Measurements from ENCODE around the gene ARHGAP6. TPM values are rescaled to one million over a fixed set of nuclear protein-coding genes. Genes with fewer than 3 reads are reported as not detected.
"Not testable (repeated sequence)": the region's sequence is repeated elsewhere in the genome, so short reads cannot be mapped to it uniquely, and the experiment has no call there.

Gene ARHGAP6
- total RNA-seq, 2 donors from 2014 or later = 0.07 to 0.14 TPM

DNA sequence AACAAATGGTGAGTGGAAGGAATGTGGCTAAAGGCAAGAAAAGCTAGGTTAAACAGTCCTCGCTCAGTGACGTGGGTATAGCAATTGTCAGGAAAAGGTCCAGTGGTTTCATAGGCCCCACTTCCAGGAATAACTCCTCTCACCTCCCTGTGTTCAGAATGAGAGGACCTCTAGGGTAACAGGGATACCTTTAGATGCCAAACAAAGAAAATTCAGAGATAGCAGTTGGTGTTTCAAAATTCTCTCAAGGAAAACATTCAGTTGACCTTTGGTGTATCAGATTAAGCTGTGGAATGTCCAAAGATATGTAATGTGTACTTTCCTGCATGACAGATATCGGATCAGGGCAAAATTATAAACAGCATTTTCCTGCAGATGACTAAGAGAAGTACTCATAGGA lies 155.9 kb downstream of the ARHGAP6 start:
- H3K9me3 Mint-ChIP-seq = no peaks in the 10 kb centered on the region
- H3K4me3 Mint-ChIP-seq = no peak overlapping the region
- no peak overlapping the region for H3K27ac Mint-ChIP-seq
- peaks cover 0 to 11% of the 10 kb centered on the region in 2 donors for H3K27me3 Mint-ChIP-seq
- H3K36me3 Mint-ChIP-seq = no peaks in the 10 kb centered on the region
- ATAC-seq (no peak), DNase-seq (ENCODE audit: low spot score) (no peak)
- no peaks in the 10 kb centered on the region for H3K4me1 Mint-ChIP-seq (ENCODE audit: low read depth in 2 of 2)

DNA sequence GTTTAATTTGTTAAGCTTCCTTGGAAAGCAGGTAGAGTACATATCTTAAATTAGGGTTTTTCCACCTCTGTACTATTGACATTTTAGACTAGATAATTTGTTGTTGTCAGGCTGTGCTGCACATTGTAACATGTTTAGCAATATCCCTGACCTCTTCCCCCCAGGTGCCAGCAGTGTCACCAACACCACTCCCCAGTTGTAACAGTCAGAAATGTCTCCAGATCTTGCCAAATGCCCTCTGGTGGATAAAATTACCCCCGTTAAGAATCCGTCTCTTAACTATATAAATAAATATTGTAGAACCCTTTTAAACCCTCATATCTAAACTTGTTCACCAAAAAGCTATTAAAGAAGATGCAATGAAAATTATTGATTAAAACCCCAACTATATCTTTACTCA lies 161.5 kb downstream of the ARHGAP6 start:
- ATAC-seq = no peak
- H3K27me3 Mint-ChIP-seq = peaks cover 0 to 5% of the 10 kb centered on the region in 2 donors
- no peaks in the 10 kb centered on the region for H3K9me3 Mint-ChIP-seq

DNA sequence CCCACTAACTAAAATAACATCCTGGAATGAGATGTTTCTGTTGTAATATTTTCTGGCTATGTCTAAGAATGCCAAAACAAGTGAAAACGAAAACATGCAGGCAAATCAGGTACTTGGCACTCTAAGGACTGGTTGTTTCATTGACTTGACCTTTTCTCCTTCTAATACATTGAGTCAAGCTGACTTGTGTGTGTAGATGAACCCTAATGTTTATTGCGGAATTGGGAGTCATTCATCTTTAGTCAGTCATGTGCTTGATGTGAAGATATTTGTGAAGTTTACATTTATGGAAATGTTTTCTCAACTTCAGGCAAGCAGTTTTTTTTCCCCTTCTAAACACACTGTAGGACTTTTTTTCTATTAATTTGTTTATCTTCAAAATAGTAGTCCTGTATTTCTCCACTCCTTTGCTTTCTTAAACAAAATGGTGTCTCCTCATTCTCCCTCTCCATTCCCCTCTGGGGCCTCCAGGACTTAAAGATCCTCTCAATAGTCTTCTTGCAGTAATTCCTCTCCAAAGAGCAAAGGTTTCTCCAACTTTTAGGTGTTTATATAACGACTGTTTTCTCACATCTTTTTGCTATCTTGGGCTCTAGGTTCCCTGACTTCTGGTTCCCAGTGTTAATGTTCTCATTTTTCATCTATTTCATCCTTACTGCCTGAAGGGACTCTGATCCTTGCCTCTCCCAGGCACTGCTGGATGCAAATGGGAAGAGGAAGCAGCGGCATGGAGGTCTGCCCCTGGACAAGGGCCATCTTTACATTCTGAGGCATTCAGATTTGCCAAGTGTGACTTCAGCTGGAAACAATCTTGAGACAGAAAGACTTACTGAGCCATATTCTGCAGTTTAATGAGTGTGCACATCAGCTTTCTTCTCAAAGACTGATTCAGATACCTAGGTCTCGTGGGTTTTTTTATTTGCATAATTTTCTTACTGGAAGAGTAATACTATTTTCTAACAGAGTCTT lies 166.4 kb downstream of the ARHGAP6 start:
- Mint-ChIP-seq H3K27ac (no peak overlapping the region), H3K27me3 (no peaks in the 10 kb centered on the region), H3K4me3 (no peak overlapping the region), H3K9me3 (no peaks in the 10 kb centered on the region), H3K4me1 (ENCODE audit: low read depth in 2 of 2) (no peaks in the 10 kb centered on the region), H3K36me3 (no peaks in the 10 kb centered on the region)
- no peak for DNase-seq (ENCODE audit: low spot score)
- ATAC-seq = no peak

More for the DNA sequence above, 161.5 kb downstream of the ARHGAP6 start:
- H3K27ac Mint-ChIP-seq = no peak overlapping the region
- no peaks in the 10 kb centered on the region for H3K36me3 Mint-ChIP-seq
- no peaks in the 10 kb centered on the region for H3K4me1 Mint-ChIP-seq (ENCODE audit: low read depth in 2 of 2)
- no peak overlapping the region for H3K4me3 Mint-ChIP-seq
- DNase-seq (ENCODE audit: low spot score) = no peak

DNA sequence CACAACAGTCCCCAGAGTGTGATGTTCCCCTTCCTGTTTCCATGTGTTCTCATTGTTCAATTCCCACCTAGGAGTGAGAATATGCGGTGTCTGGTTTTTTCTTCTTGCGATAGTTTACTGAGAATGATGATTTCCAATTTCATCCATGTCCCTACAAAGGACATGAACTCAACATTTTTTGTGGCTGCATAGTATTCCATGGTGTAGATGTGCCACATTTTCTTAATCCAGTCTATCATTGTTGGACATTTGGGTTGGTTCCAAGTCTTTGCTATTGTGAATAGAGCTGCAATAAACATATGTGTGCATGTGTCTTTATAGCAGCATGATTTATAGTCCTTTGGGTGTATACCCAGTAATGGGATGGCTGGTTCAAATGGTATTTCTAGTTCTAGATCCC lies 174.3 kb downstream of the ARHGAP6 start:
- not testable (repeated sequence) for H3K4me1 Mint-ChIP-seq (ENCODE audit: low read depth in 2 of 2); ATAC-seq; H3K27me3 Mint-ChIP-seq; DNase-seq (ENCODE audit: low spot score); H3K9me3 Mint-ChIP-seq; H3K27ac Mint-ChIP-seq; H3K36me3 Mint-ChIP-seq; H3K4me3 Mint-ChIP-seq

DNA sequence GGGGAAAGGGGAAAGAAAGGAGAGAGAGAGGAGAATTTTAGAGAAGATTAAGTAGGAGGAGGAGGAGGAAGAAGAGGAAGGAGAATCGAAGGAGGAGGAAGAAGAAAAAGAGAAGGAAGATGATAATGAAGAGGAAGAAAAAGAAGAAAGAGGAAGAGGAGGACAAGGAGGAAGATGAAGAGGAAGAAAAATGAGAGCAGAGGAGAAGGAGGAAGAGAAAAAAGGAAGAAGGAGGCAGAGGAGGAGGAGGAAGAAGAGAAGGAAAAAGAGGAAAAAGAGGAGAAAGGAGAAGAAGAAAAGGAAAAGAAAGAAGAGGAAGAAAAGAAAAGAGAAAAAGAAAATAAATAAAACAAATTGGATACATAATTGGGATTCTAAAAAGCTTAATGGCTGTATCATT lies 181.4 kb downstream of the ARHGAP6 start:
- ATAC-seq (no peak), DNase-seq (ENCODE audit: low spot score) (no peak)
- peaks cover 9 to 24% of the 10 kb centered on the region in 2 donors for H3K27me3 Mint-ChIP-seq
- no peaks in the 10 kb centered on the region for H3K4me1 Mint-ChIP-seq (ENCODE audit: low read depth in 2 of 2)
- H3K4me3 Mint-ChIP-seq = no peak overlapping the region
- H3K36me3 Mint-ChIP-seq = no peaks in the 10 kb centered on the region
- H3K9me3 Mint-ChIP-seq = peaks cover 3% of the 10 kb centered on the region
- H3K27ac Mint-ChIP-seq = no peak overlapping the region

DNA sequence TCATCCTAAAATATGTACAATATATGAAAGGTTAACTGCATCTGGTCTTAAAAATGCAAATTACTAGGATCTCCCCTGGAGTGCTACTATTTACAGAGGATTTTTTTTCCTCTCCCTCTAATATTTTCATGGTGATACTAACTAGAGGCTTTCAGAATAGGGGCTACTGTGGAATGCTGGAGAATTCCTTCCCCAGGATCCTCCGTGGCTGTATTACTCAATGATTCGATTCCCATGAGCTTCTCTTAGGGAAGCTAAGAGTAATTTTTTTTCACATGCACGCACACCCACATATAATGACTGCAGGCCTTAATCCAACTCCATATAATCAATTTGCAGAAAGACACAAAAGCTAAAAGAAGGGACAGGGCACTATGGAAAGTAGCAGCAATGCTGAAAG lies 184.7 kb downstream of the ARHGAP6 start:
- peaks cover 7 to 15% of the 10 kb centered on the region in 2 donors for H3K27me3 Mint-ChIP-seq
- peaks cover 3% of the 10 kb centered on the region for H3K9me3 Mint-ChIP-seq
- no peak overlapping the region for H3K4me3 Mint-ChIP-seq
- DNase-seq (ENCODE audit: low spot score) (no peak), ATAC-seq (no peak)
- no peaks in the 10 kb centered on the region for H3K36me3 Mint-ChIP-seq
- no peaks in the 10 kb centered on the region for H3K4me1 Mint-ChIP-seq (ENCODE audit: low read depth in 2 of 2)
- no peak overlapping the region for H3K27ac Mint-ChIP-seq

DNA sequence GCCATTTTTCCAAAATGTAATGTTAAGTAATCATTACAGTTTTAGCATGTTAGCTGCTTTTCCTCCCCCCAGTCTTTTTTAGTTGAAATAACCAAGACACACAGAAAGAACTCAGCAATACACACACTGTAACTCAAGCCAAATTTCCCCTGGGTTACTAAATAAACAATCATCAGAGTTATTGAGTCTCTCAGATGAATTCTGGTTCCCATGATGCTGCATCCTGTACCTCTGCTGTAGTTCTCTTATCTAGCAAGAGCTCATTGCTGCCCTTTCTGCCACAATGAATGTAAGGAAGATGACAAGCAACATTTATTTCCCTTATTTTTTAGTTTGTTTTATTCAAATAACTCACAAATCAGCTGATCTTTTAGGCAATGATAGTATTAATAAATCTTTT lies 185.1 kb downstream of the ARHGAP6 start:
- peaks cover 3% of the 10 kb centered on the region for H3K9me3 Mint-ChIP-seq
- H3K4me3 Mint-ChIP-seq = no peak overlapping the region
- H3K27ac Mint-ChIP-seq = no peak overlapping the region
- no peaks in the 10 kb centered on the region for H3K4me1 Mint-ChIP-seq (ENCODE audit: low read depth in 2 of 2)
- no peaks in the 10 kb centered on the region for H3K36me3 Mint-ChIP-seq
- no peak for DNase-seq (ENCODE audit: low spot score)
- H3K27me3 Mint-ChIP-seq = peaks cover 7 to 15% of the 10 kb centered on the region in 2 donors
- no peak for ATAC-seq

DNA sequence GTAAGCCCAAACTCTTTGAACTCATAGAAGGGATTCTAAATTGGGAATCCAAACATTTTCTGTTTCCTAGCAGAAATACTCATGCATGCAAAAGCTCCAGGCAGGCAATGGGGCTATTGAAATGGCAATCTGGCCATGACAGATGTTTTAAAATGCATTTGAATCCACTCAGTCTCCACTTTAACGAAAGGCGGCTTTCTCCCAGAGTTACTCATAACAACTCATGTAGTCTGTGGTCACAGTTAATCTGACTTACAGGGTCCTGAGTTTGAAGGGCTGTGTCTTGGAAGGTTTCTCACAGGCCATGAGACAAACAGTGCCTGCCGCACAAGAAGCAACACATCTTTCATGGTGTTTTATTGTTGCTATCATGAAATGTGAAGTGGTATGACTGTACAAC lies 186.8 kb downstream of the ARHGAP6 start:
- DNase-seq (ENCODE audit: low spot score) (no peak), ATAC-seq (no peak)
- Mint-ChIP-seq H3K27me3 (peaks cover 4 to 8% of the 10 kb centered on the region in 2 donors), H3K36me3 (no peaks in the 10 kb centered on the region), H3K4me1 (ENCODE audit: low read depth in 2 of 2) (no peaks in the 10 kb centered on the region), H3K4me3 (no peak overlapping the region), H3K27ac (no peak overlapping the region), H3K9me3 (no peaks in the 10 kb centered on the region)

DNA sequence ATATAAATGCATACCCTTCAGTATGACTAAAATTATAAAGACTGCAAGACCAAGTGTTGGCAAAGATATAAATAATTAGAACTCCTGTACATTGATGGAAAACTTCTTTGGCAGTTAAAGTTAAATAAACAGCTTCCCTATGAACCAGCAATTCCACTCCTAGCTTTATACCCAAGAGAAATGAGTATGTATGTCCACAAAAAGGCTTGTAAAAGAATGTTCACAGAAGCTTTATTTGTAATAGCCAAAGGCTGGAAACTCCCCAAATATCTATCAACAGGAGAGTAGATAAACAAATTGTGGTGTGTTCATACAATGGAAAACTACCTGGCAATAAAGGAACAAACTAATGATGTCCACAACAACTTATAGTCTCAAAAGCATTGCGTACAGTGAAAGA lies 187.7 kb downstream of the ARHGAP6 start:
- no peaks in the 10 kb centered on the region for H3K4me1 Mint-ChIP-seq (ENCODE audit: low read depth in 2 of 2)
- H3K27me3 Mint-ChIP-seq = no peaks in the 10 kb centered on the region

DNA sequence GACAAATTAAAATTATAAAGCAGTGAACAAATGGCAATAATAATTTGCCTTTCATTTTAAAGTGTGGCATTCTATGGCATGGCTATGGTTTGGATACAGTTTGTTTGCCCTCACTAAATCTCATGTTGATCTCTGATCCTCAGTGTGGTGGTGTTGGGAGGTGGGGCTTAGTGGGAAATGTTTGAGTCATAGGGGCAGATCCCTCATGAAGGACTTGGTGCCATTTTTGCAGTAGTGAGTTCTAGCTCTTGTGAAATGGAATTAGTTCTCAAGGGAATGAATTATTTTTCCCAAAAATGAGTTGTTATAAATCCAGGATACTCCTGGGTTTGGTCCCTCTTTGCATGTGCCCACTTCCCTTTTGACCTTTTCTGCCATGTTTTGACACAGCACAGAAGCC lies 191.1 kb downstream of the ARHGAP6 start:
- Mint-ChIP-seq H3K9me3 (no peaks in the 10 kb centered on the region), H3K36me3 (no peaks in the 10 kb centered on the region), H3K27ac (no peak overlapping the region), H3K27me3 (peaks cover 0 to 5% of the 10 kb centered on the region in 2 donors), H3K4me1 (ENCODE audit: low read depth in 2 of 2) (no peaks in the 10 kb centered on the region), H3K4me3 (no peak overlapping the region)
- DNase-seq (ENCODE audit: low spot score) (no peak), ATAC-seq (no peak)

More for the DNA sequence above, 187.7 kb downstream of the ARHGAP6 start:
- no peak overlapping the region for H3K4me3 Mint-ChIP-seq
- ATAC-seq (no peak), DNase-seq (ENCODE audit: low spot score) (no peak)
- H3K27ac Mint-ChIP-seq = no peak overlapping the region
- H3K9me3 Mint-ChIP-seq = no peaks in the 10 kb centered on the region
- no peaks in the 10 kb centered on the region for H3K36me3 Mint-ChIP-seq

DNA sequence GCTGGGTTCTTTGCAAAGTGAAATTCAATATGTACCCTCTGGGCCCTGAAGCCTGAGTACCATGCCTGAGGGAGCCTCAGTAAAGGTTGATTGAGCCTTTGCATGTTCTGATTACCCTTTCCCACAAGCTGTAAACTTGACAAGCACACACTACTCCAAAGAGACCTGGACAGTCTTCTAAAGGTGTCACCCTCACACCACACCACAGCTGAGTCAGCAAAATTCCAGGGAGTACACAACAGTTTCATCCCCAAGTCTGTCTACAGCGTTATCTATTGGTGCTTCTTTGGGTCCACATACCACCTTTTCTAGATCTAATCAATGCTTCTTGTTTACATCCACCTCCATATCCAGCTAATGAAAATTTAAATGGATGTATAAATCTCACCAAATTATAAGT lies 191.7 kb downstream of the ARHGAP6 start:
- no peaks in the 10 kb centered on the region for H3K36me3 Mint-ChIP-seq
- H3K9me3 Mint-ChIP-seq = no peaks in the 10 kb centered on the region
- no peak for ATAC-seq
- no peak overlapping the region for H3K4me3 Mint-ChIP-seq
- H3K27ac Mint-ChIP-seq = no peak overlapping the region
- no peaks in the 10 kb centered on the region for H3K4me1 Mint-ChIP-seq (ENCODE audit: low read depth in 2 of 2)
- no peak for DNase-seq (ENCODE audit: low spot score)
- H3K27me3 Mint-ChIP-seq = peaks cover 0 to 5% of the 10 kb centered on the region in 2 donors

DNA sequence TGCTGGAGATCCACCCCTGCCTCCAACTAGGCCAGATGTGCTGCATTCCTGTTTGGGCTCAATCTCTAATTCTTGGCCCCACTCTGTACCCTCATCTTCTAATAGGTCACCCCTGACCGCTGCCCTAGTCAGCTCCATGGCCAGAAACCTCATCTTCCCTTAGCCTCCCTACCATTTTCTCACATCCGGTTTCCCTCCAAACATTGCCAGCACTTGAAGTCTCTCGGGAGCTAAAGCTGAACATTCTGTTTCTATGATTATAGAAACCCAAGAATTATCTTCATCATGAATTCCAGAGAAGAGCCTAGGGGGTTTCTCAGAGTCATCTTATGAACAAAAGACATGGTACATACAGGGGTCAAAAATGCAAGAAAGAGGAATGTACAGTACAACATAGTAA lies 192.8 kb downstream of the ARHGAP6 start:
- Mint-ChIP-seq H3K27ac (no peak overlapping the region), H3K4me3 (no peak overlapping the region), H3K36me3 (no peaks in the 10 kb centered on the region), H3K27me3 (peaks cover 0 to 7% of the 10 kb centered on the region in 2 donors), H3K9me3 (no peaks in the 10 kb centered on the region), H3K4me1 (ENCODE audit: low read depth in 2 of 2) (no peaks in the 10 kb centered on the region)
- DNase-seq (ENCODE audit: low spot score) (no peak), ATAC-seq (no peak)

DNA sequence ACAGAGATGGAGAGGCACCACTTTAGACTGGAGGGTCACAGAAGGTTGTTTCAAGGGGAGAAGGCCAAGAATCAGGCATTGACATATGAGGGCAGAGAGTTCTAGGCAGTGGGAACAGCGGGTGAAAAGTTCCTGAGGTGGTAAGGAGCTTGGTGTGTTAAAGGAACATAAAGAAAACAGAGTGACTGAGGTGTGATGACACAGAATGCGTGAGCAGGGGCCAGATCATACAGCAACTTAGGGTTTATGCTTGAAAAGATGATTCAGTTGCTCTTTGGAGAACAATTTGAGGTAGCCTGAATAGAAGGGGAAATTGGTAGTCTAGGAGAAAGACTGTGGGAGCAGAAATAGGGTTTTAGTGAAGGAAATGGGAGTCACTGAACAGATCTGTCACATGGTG lies 193.3 kb downstream of the ARHGAP6 start:
- H3K9me3 Mint-ChIP-seq = no peaks in the 10 kb centered on the region
- no peak for ATAC-seq
- H3K4me3 Mint-ChIP-seq = no peak overlapping the region
- peaks cover 0 to 7% of the 10 kb centered on the region in 2 donors for H3K27me3 Mint-ChIP-seq
- no peak overlapping the region for H3K27ac Mint-ChIP-seq
- no peaks in the 10 kb centered on the region for H3K4me1 Mint-ChIP-seq (ENCODE audit: low read depth in 2 of 2)
- DNase-seq (ENCODE audit: low spot score) = no peak
- H3K36me3 Mint-ChIP-seq = no peaks in the 10 kb centered on the region

DNA sequence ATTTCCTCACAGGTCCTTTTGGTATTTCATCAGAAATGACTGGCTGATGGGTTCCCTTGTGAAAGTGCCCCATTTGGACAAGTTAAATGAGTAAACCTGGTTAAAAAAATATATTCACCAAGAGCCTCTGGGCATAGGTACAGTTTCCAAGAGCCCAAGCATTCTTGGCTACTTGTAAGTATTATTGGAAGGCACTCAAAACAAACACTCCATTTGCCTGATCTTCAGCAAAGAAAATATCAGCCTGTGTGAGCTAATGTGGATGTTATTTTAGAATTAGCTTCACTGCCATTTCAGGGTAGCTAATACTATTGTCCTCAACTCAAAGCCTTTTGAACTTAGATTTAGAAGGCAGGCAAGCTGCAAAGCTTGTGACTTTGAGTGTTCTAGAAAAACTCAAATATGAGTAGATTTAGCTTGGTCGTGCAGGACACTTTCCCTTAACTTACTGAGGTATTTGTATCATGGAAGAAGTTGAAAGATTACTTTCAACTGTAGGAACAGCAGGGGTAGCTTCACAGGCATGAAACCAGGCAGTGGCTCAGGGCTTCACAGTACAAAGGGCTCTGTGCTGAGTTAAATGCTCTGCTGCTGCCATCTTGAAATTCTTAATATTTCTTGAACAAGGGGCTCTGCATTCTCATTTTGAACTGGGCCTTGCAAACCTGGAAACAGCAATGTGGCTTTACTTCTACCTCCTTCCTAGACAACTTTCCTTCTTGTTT lies 195.3 kb downstream of the ARHGAP6 start:
- Mint-ChIP-seq H3K36me3 (no peaks in the 10 kb centered on the region), H3K4me3 (no peak overlapping the region), H3K27ac (no peak overlapping the region), H3K27me3 (peaks cover 0 to 11% of the 10 kb centered on the region in 2 donors), H3K4me1 (ENCODE audit: low read depth in 2 of 2) (no peaks in the 10 kb centered on the region), H3K9me3 (peaks cover 3% of the 10 kb centered on the region)
- DNase-seq (ENCODE audit: low spot score) (no peak), ATAC-seq (no peak)
